GM12892 (cell line): ENCODE measurements around the gene EPHA4.

Source experiments
- POLR2A ChIP-seq: IDR thresholded peaks from 2 replicates; pipeline ENCODE4 v1.6.1; 2011; ENCODE audit warnings: low read depth, low read length, control low read depth
- POLR2AphosphoS5 ChIP-seq: IDR thresholded peaks from 2 replicates; pipeline ENCODE4 v1.6.1; 2011; ENCODE audit warnings: low read depth, low read length, control low read depth
- TAF1 ChIP-seq: IDR thresholded peaks from 2 replicates; pipeline ENCODE4 v1.6.1; 2011; ENCODE audit warnings: low read depth, mild to moderate bottlenecking, control low read depth, low read length, borderline replicate concordance

- TF ChIP-seq POLR2A (no peak), TAF1 (no peak), POLR2AphosphoS5 (no peak)
Observed at GRCh38 chr2:221567231-221567760, 4.8 kb downstream of the EPHA4 start.
